Measurements from ENCODE around the gene TTC21B. TPM values are rescaled to one million over a fixed set of nuclear protein-coding genes. Genes with fewer than 3 reads are reported as not detected.
A peak's percentile ranks its signal among the peaks of the same experiment; 100 is the strongest.

The TTC21B gene
- total and polyA plus RNA-seq, 8 donors, result 5.4 to 14.7 (median 9.2) TPM

GRCh38 chr2:165927774-165928173 lies 25.8 kb downstream of the TTC21B start:
- Histone ChIP-seq H3K27me3 (no peaks in the 10 kb centered on the region), H3K4me3 (no peak overlapping the region), H3K4me1 (no peaks in the 10 kb centered on the region), H3K36me3 (peaks cover 0 to 51% (median 15%) of the 10 kb centered on the region in 3 donors), H3K9me3 (peaks cover 0 to 3% (median 0%) of the 10 kb centered on the region in 4 donors), H3K27ac (no peak overlapping the region)
- FAIRE-seq (no peak), ATAC-seq (no peak), DNase-seq (no peak)
- WGBS, 2 donors, result 88 to 94% methylated on average over 1 of the region's 1 CpG
- no peak for TF ChIP-seq CTCF (IDR thresholded peaks at IDR 0.05)
- intact Hi-C loops (cut with DNase I), result no loop called here

GRCh38 chr2:165927353-165927752 lies 26.2 kb downstream of the TTC21B start:
- intact Hi-C loops (cut with DNase I), result no loop called here
- peaks cover 0 to 49% (median 15%) of the 10 kb centered on the region in 3 donors for H3K36me3 ChIP-seq

GRCh38 chr2:165924946-165925345 lies 28.6 kb downstream of the TTC21B start:
- Histone ChIP-seq H3K4me1 (no peaks in the 10 kb centered on the region), H3K4me3 (no peak overlapping the region), H3K27ac (no peak overlapping the region), H3K9me3 (no peaks in the 10 kb centered on the region), H3K27me3 (no peaks in the 10 kb centered on the region), H3K36me3 (peaks cover 0 to 26% (median 6%) of the 10 kb centered on the region in 3 donors)
- DNase-seq (no peak), FAIRE-seq (no peak), ATAC-seq (no peak)
- intact Hi-C loops (cut with DNase I), result no loop called here
- WGBS, 2 donors, result 70 to 93% methylated on average over 2 of the region's 2 CpGs
- no peak for TF ChIP-seq CTCF (IDR thresholded peaks at IDR 0.05)

More at GRCh38 chr2:165927353-165927752, 26.2 kb downstream of the TTC21B start:
- TF ChIP-seq CTCF (IDR thresholded peaks at IDR 0.05), result no peak
- H3K4me3 ChIP-seq, result no peak overlapping the region
- H3K27ac ChIP-seq, result no peak overlapping the region
- WGBS, 2 donors, result 98 to 100% methylated on average over 1 of the region's 1 CpG
- ATAC-seq, result no peak
- DNase-seq, result no peak
- no peaks in the 10 kb centered on the region for H3K4me1 ChIP-seq
- no peak for FAIRE-seq
- H3K27me3 ChIP-seq, result no peaks in the 10 kb centered on the region
- H3K9me3 ChIP-seq, result peaks cover 0 to 3% (median 0%) of the 10 kb centered on the region in 4 donors

GRCh38 chr2:165920748-165921147 lies 32.8 kb downstream of the TTC21B start:
- DNase-seq (no peak), ATAC-seq (no peak), FAIRE-seq (peak; percentile 23)
- intact Hi-C loops (cut with DNase I), result no loop called here
- Histone ChIP-seq H3K4me1 (no peaks in the 10 kb centered on the region), H3K27ac (no peak overlapping the region), H3K9me3 (no peaks in the 10 kb centered on the region), H3K36me3 (peaks cover 0 to 20% (median 0%) of the 10 kb centered on the region in 3 donors), H3K27me3 (no peaks in the 10 kb centered on the region), H3K4me3 (no peak overlapping the region)
- 68 to 69% methylated on average over 1 of the region's 1 CpG for WGBS, 2 donors
- no peak for TF ChIP-seq CTCF (IDR thresholded peaks at IDR 0.05)

GRCh38 chr2:165913636-165914035 lies 39.9 kb downstream of the TTC21B start:
- TF ChIP-seq CTCF (IDR thresholded peaks at IDR 0.05), result no peak
- ATAC-seq (no peak), FAIRE-seq (no peak), DNase-seq (no peak)
- H3K36me3 ChIP-seq, result peaks cover 0 to 21% (median 0%) of the 10 kb centered on the region in 3 donors
- H3K27ac ChIP-seq, result no peak overlapping the region
- intact Hi-C loops (cut with DNase I), result no loop called here
- no peaks in the 10 kb centered on the region for H3K9me3 ChIP-seq
- H3K4me1 ChIP-seq, result peaks cover 0 to 1% (median 0%) of the 10 kb centered on the region in 3 donors
- no peaks in the 10 kb centered on the region for H3K27me3 ChIP-seq
- no peak overlapping the region for H3K4me3 ChIP-seq

Measured in pancreas (tissue), 10 donors.